GM21515 (cell line): ENCODE results near the gene PCNX3.

Experiments used
- ATAC-seq: cut with Tn5 transposase; IDR thresholded peaks from one replicate; pipeline ENCODE4 v1.9.1; 2021; ENCODE audit not compliant: unreplicated experiment

PCNX3 gene

GRCh38 chr11:65596520-65596919 is 19.1 kb upstream of the PCNX3 start:
- ATAC-seq = no peak

- ATAC-seq = no peak
Measured at GRCh38 chr11:65598258-65598699, 17.3 kb upstream of the PCNX3 start.

- ATAC-seq = no peak
Measured at GRCh38 chr11:65599216-65599954, 16.2 kb upstream of the PCNX3 start.

- ATAC-seq = no peak
Measured at GRCh38 chr11:65599955-65600246, 15.7 kb upstream of the PCNX3 start.

GRCh38 chr11:65604258-65604657 is 11.3 kb upstream of the PCNX3 start:
- no peak for ATAC-seq

GRCh38 chr11:65606876-65607613 is 8.5 kb upstream of the PCNX3 start:
- no peak for ATAC-seq

GRCh38 chr11:65607614-65608426 is 7.8 kb upstream of the PCNX3 start:
- ATAC-seq = no peak

GRCh38 chr11:65609229-65609628 is 6.3 kb upstream of the PCNX3 start:
- no peak for ATAC-seq

GRCh38 chr11:65609665-65610064 is 5.9 kb upstream of the PCNX3 start:
- ATAC-seq = no peak

GRCh38 chr11:65610404-65610803 is 5.2 kb upstream of the PCNX3 start:
- no peak for ATAC-seq

GRCh38 chr11:65611028-65611757 is 4.4 kb upstream of the PCNX3 start:
- ATAC-seq = no peak

GRCh38 chr11:65611758-65612603 is 3.6 kb upstream of the PCNX3 start:
- no peak for ATAC-seq

- no peak for ATAC-seq
Measured at GRCh38 chr11:65612691-65613090, 2.9 kb upstream of the PCNX3 start.

- no peak for ATAC-seq
Measured at GRCh38 chr11:65613091-65613928, 2.3 kb upstream of the PCNX3 start.

GRCh38 chr11:65615950-65616574 is 486 bp downstream of the PCNX3 start:
- ATAC-seq = peak; percentile 5

GRCh38 chr11:65616575-65617001 is 1.0 kb downstream of the PCNX3 start:
- ATAC-seq = no peak

GRCh38 chr11:65617136-65617850 is 1.7 kb downstream of the PCNX3 start:
- no peak for ATAC-seq
